ENCODE measurements around the gene RIPOR3. TPM values are rescaled to one million over a fixed set of nuclear protein-coding genes. Genes with fewer than 3 reads are reported as not detected.
A peak's percentile ranks its signal among the peaks of the same experiment; 100 is the strongest.

RIPOR3 gene
- total RNA-seq, 1 experiment from 2014 or later: 0.46 TPM

DNA sequence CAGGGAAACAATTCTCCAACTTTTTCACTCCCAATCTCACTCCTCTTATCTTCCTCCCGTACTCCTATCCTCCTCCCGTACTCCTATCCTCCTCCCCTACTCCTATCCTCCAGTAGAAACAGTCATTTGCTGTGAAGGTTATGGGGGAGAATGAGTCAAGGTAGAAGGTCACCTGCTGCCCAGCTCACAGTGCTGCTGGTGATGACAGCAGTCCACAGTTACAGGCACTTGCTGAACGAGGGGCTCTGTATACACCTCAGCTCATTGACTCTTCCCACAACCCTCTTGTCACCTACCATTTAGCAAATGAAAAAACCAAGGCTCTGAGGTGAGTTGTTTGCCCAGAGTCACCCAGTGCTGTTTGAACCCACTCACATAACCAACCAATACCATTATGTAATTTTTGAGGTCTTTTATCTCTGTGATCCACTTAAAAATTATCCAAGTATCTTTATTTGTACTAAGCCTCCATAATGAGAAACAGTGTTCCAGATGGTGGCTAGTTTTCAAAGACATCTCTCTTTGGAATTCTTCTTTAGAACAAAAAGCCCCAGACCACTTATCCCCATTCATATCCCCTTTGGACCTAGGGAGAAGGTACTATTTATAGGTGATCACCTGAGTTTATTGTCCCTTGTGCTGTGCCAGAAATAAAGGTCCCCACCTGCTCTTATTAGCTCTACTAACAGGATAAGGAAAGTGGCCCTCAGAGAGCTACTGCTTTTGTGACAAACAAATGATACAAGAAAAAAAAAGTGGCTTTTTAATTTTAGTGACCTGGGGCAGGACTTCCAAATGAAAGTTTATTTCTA is 128.0 kb downstream of the RIPOR3 start:
- Histone ChIP-seq H2BK15ac (ENCODE audit: low read depth, low read length) (no peak overlapping the region), H3K79me1 (ENCODE audit: insufficient read depth, low read depth, low read length, poor library complexity, severe bottlenecking) (no peaks in the 10 kb centered on the region), H2BK20ac (ENCODE audit: low read depth, low read length, poor library complexity, severe bottlenecking) (no peak overlapping the region), H4K91ac (ENCODE audit: insufficient read length, low read depth, low read length) (no peak overlapping the region), H3K27me3 (ENCODE audit: insufficient read depth, low read length) (no peaks in the 10 kb centered on the region), H3K79me2 (ENCODE audit: insufficient read depth, low read length) (no peaks in the 10 kb centered on the region), H3K4me1 (ENCODE audit: insufficient read depth, low read length) (no peaks in the 10 kb centered on the region), H3T11ph (ENCODE audit: low read length) (no peak overlapping the region), H3K14ac (ENCODE audit: insufficient read depth, low read length) (no peak overlapping the region), H2BK5ac (ENCODE audit: insufficient read length, low read length) (no peak overlapping the region), H2BK12ac (ENCODE audit: insufficient read length, low read depth, low read length) (no peak overlapping the region), H3K23ac (ENCODE audit: insufficient read length, low read depth, low read length) (no peak overlapping the region), H4K20me1 (ENCODE audit: control insufficient read depth, insufficient read depth, insufficient read length) (no peaks in the 10 kb centered on the region), H3K4ac (ENCODE audit: low read depth, low read length) (no peak overlapping the region), H2BK120ac (ENCODE audit: low read depth, low read length, poor library complexity, severe bottlenecking) (no peak overlapping the region), H2AFZ (ENCODE audit: low read length) (no peak overlapping the region), H4K5ac (ENCODE audit: insufficient read length, low read depth, low read length) (no peak overlapping the region), H3K9ac (ENCODE audit: extremely low read depth, insufficient read length, low read length) (no peak overlapping the region), H2AK5ac (ENCODE audit: insufficient read length, low read length) (no peak overlapping the region), H3K18ac (ENCODE audit: insufficient read length, low read depth, low read length) (no peak overlapping the region), H3K56ac (ENCODE audit: insufficient read length, low read depth, low read length) (no peak overlapping the region), H3K27ac (ENCODE audit: insufficient read length, low read depth, low read length) (no peak overlapping the region), H4K8ac (replicated peaks; ENCODE audit: insufficient read length, low read depth, low read length) (no peak overlapping the region), H3K9me3 (ENCODE audit: control insufficient read depth, low read depth, low read length) (no peaks in the 10 kb centered on the region), H3K23me2 (ENCODE audit: insufficient read length, low read depth, low read length, poor library complexity, severe bottlenecking) (no peaks in the 10 kb centered on the region), H3K4me2 (ENCODE audit: insufficient read depth, insufficient read length, low read length) (no peak overlapping the region)
- H3K27ac Mint-ChIP-seq: peak overlapping the region in 1 of 3 experiments; percentile 26; a peak in 1 of 7 replicates
- TF ChIP-seq, protein P1, sequence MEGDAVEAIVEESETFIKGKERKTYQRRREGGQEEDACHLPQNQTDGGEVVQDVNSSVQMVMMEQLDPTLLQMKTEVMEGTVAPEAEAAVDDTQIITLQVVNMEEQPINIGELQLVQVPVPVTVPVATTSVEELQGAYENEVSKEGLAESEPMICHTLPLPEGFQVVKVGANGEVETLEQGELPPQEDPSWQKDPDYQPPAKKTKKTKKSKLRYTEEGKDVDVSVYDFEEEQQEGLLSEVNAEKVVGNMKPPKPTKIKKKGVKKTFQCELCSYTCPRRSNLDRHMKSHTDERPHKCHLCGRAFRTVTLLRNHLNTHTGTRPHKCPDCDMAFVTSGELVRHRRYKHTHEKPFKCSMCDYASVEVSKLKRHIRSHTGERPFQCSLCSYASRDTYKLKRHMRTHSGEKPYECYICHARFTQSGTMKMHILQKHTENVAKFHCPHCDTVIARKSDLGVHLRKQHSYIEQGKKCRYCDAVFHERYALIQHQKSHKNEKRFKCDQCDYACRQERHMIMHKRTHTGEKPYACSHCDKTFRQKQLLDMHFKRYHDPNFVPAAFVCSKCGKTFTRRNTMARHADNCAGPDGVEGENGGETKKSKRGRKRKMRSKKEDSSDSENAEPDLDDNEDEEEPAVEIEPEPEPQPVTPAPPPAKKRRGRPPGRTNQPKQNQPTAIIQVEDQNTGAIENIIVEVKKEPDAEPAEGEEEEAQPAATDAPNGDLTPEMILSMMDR (conservative IDR thresholded peaks at IDR 0.05): no peak
- no peak overlapping the region for H3K4me3 Mint-ChIP-seq
- WGBS (ENCODE audit: extremely low coverage, insufficient read length, low lambda C conversion rate): 100% methylated on average over 2 of the region's 3 CpGs
- DNase-seq: no peak
- no peaks in the 10 kb centered on the region for H3K9me3 Mint-ChIP-seq
- no peaks in the 10 kb centered on the region for H3K27me3 Mint-ChIP-seq (ENCODE audit: low read depth)
- peaks cover 2 to 19% (median 17%) of the 10 kb centered on the region in 3 experiments for H3K36me3 Mint-ChIP-seq (ENCODE audit: insufficient read depth in 1 of 3, low read depth in 3 of 3)
- H3K4me1 Mint-ChIP-seq: peaks cover 3 to 11% of the 10 kb centered on the region in 2 experiments; a peak in 3 of 4 replicates
